K562 (cell line): ENCODE measurements around the gene CYBB. TPM values are rescaled to one million over a fixed set of nuclear protein-coding genes. Genes with fewer than 3 reads are reported as not detected.

ENCODE experiments used
- ATAC-seq: fragments of 200-7000 bp; cut with Tn5 transposase; 3 replicates; pipeline ENCODE4 v1.9.1; 2020; ENCODE audit warnings: moderate library complexity
- BruUV-seq: library from RNA; stranded (reverse); fragments of 400-500 nt; replicated peaks from 2 replicates; lab custom pipeline; 2021; lab: Mats Ljungman, UMichigan
- CTCF ChIA-PET: fragments of 300-600 bp; formaldehyde crosslinking; extraction: SDS; loops from one replicate; lab custom pipeline; 2021; ENCODE audit warnings: low intra/inter-chr PET ratio; lab: Yijun Ruan, JAX
- POLR2A ChIA-PET: fragments of 300-600, 350-650 bp; sonication (Branson Sonifier 250); formaldehyde crosslinking; extraction: SDS; loops from one replicate; lab custom pipeline; 2021; ENCODE audit warnings: antibody characterized with exemption, inconsistent platforms; lab: Yijun Ruan, JAX
- DNase-seq, 4 experiments: peaks; one replicate each; pipeline versions ENCODE4 v3.0.0 to v3.0.0-alpha.2; 2011 to 2018; ENCODE audit warnings: low spot score in 3 of 4, mixed read lengths in 3 of 4; ENCODE audit errors: extremely low read depth in 1 of 4
- FAIRE-seq: peaks from 2 replicates; lab custom pipeline; 2011; peaks lifted over from hg19 to GRCh38; lab: Jason Lieb, UNC
- H2AFZ ChIP-seq: 2 replicates; pipeline ENCODE4 v1.6.0; 2011; ENCODE audit warnings: low read depth, low read length, control low read depth, inconsistent platforms
- H3K27ac ChIP-seq: fragments of 200-600 bp; 3 replicates; pipeline ENCODE4 v1.8.0; 2011; ENCODE audit warnings: low read depth, mild to moderate bottlenecking, control low read depth, inconsistent platforms, low read length, moderate library complexity, mixed read lengths; ENCODE audit errors: extremely low read depth
- H3K27me3 ChIP-seq, 2 experiments: fragments of 300-600 bp in 1 of 2; 2 replicates in 1 of 2; 3 replicates in 1 of 2; pipeline versions ENCODE4 v1.6.0 to v1.8.0; 2011; ENCODE audit warnings: inconsistent platforms in 2 of 2, low read length in 2 of 2, mild to moderate bottlenecking in 1 of 2, mixed read lengths in 1 of 2, moderate library complexity in 1 of 2; ENCODE audit not compliant: control insufficient read depth in 2 of 2, insufficient read depth in 2 of 2
- H3K36me3 ChIP-seq: fragments of 300-600 bp; 3 replicates; pipeline ENCODE4 v1.8.0; 2011; ENCODE audit warnings: mild to moderate bottlenecking, low read length, inconsistent platforms; ENCODE audit not compliant: control insufficient read depth, insufficient read depth
- H3K4me1 ChIP-seq, 2 experiments: fragments of 200-600 bp in 1 of 2; replicated peaks in 1 of 2; 2 replicates in 1 of 2; 3 replicates in 1 of 2; pipeline versions ENCODE4 v1.5.1 to v1.8.0; 2011; ENCODE audit warnings: inconsistent platforms in 2 of 2, low read length in 2 of 2, mild to moderate bottlenecking in 1 of 2, mixed read lengths in 1 of 2, moderate library complexity in 1 of 2; ENCODE audit not compliant: control insufficient read depth in 2 of 2, insufficient read depth in 2 of 2
- H3K4me2 ChIP-seq: 2 replicates; pipeline ENCODE4 v1.6.1; 2011; ENCODE audit warnings: low read length, control low read depth, inconsistent platforms, mixed read lengths; ENCODE audit not compliant: insufficient read depth
- H3K4me3 ChIP-seq: fragments of 200-600 bp; sonication (generic), shearing (Covaris generic); 2 replicates; pipeline ENCODE4 v1.5.1; 2016; ENCODE audit warnings: control low read depth, inconsistent platforms
- H3K79me2 ChIP-seq: fragments of 200-600 bp; 3 replicates; pipeline ENCODE4 v1.8.0; 2011; ENCODE audit warnings: low read length, inconsistent platforms; ENCODE audit not compliant: control insufficient read depth, insufficient read depth
- H3K9ac ChIP-seq, 2 experiments: 2 replicates each; pipeline versions ENCODE4 v1.6.0 to v1.6.1; 2011; ENCODE audit warnings: low read depth in 2 of 2, low read length in 2 of 2, control low read depth in 1 of 2, inconsistent platforms in 1 of 2, mild to moderate bottlenecking in 1 of 2, mixed read lengths in 1 of 2; ENCODE audit not compliant: insufficient read depth in 1 of 2
- H3K9me1 ChIP-seq: one replicate; pipeline ENCODE4 v1.6.0; 2011; ENCODE audit warnings: inconsistent platforms, mild to moderate bottlenecking, low read length, moderate library complexity; ENCODE audit not compliant: control insufficient read depth, insufficient read depth
- H3K9me3 ChIP-seq: replicated peaks from 2 replicates; pipeline ENCODE4 v1.5.1; 2011; ENCODE audit warnings: low read depth, low read length, inconsistent platforms; ENCODE audit not compliant: control insufficient read depth, insufficient read depth
- H4K20me1 ChIP-seq: replicated peaks from 2 replicates; pipeline ENCODE4 v1.6.1; 2011; ENCODE audit warnings: low read length, inconsistent platforms, mixed read lengths; ENCODE audit not compliant: control insufficient read depth, insufficient read depth
- ESRRA ChIP-seq: fragments of 450-650 bp; IDR thresholded peaks from 2 replicates; pipeline ENCODE4 v1.6.1; 2014; ENCODE audit warnings: low read depth, mild to moderate bottlenecking, moderate library complexity, borderline replicate concordance
- NCOA2 ChIP-seq, 2 experiments: fragments of 450-650 bp; IDR thresholded peaks; 2 replicates each; pipeline ENCODE4 v1.6.1; 2018; ENCODE audit warnings: mild to moderate bottlenecking in 2 of 2, moderate library complexity in 1 of 2; ENCODE audit not compliant: partially characterized antibody in 2 of 2
- NR3C1 ChIP-seq: sonication (generic); formaldehyde crosslinking; IDR thresholded peaks from 2 replicates; pipeline ENCODE4 v1.8.1; 2022; ENCODE audit warnings: missing genetic modification reagents
- PHF8 ChIP-seq: fragments of 200-600 bp; sonication (generic); IDR thresholded peaks from 2 replicates; pipeline ENCODE4 v1.6.1; 2012; ENCODE audit warnings: mixed run types, mild to moderate bottlenecking, inconsistent platforms, low read length, moderate library complexity, borderline replicate concordance
- THRAP3 ChIP-seq: fragments of 450-650 bp; IDR thresholded peaks from 2 replicates; pipeline ENCODE4 v1.6.1; 2016; ENCODE audit warnings: mild to moderate bottlenecking, inconsistent platforms, borderline replicate concordance
- ZFP36 ChIP-seq: fragments of 150-350 bp; IDR thresholded peaks from 2 replicates; pipeline ENCODE4 v1.6.1; 2018; ENCODE audit warnings: low read length, low read depth; ENCODE audit not compliant: partially characterized antibody
- ZNF311 ChIP-seq: fragments of 250-450 bp; sonication (Bioruptor Pico); IDR thresholded peaks from 2 replicates; pipeline ENCODE4 v1.4.0; 2020; ENCODE audit warnings: mild to moderate bottlenecking, moderate library complexity
- ZNF324 ChIP-seq: fragments of 250-450 bp; sonication (Bioruptor Pico); IDR thresholded peaks from 2 replicates; pipeline ENCODE4 v1.4.0; 2020; ENCODE audit warnings: mild to moderate bottlenecking
- ZNF408 ChIP-seq: fragments of 250-450 bp; sonication (Bioruptor Pico); IDR thresholded peaks from 2 replicates; pipeline ENCODE4 v1.4.0; 2020; ENCODE audit warnings: low read depth, mild to moderate bottlenecking, moderate library complexity
- ZNF57 ChIP-seq: fragments of 450-650 bp; formaldehyde crosslinking; IDR thresholded peaks from 2 replicates; pipeline ENCODE4 v1.4.0; 2020; ENCODE audit warnings: mild to moderate bottlenecking, moderate library complexity
- WGBS: fragments of 100-300 bp; shearing (Covaris generic); methylation state at CpG from one replicate; pipeline ENCODE4 v1.1.6; 2016; ENCODE audit warnings: low coverage, mixed read lengths; ENCODE audit not compliant: insufficient coverage; ENCODE audit errors: missing lambda C conversion rate; 5-methylcytosine and 5-hydroxymethylcytosine counted together
- in situ Hi-C: fragments of 300-500 bp; cut with MboI; formaldehyde crosslinking; loops from 4 replicates; pipeline ENCODE4 v1.15.0; 2018; ENCODE audit warnings: inconsistent platforms, mixed read lengths
- intact Hi-C: fragments of 100-400 bp; cut with micrococcal nuclease; formaldehyde crosslinking; loops from 2 replicates; pipeline ENCODE4 v1.14.2; 2022
- polyA plus RNA-seq, 8 experiments: library from polyadenylated mRNA; depleted of rRNA in 4 of 8; stranded (reverse) in 5 of 8; unstranded in 3 of 8; fragments of >200 nt; fragmentation: Nextera tagmentation in 2 of 8; fragmentation: Illumina TruSeq in 1 of 8; extraction: Ambion mirVana in 2 of 8; extraction: Trizol in 1 of 8; gene quantifications; 2 replicates each; pipeline versions ENCODE4 v1.2.1 to v1.2.3, GENCODE V29; 2011 to 2014; ENCODE audit warnings: inconsistent platforms in 1 of 8, missing spikeins in 1 of 8
- total RNA-seq, 7 experiments: library from RNA; depleted of rRNA in 6 of 7; stranded (reverse); fragments of >200 nt in 6 of 7; fragmentation: Illumina TruSeq in 2 of 7; extraction: Trizol in 2 of 7; gene quantifications; 2 replicates each; pipeline versions ENCODE4 v1.2.1 to v1.2.3, GENCODE V29; 2011 to 2021; ENCODE audit warnings: low replicate concordance in 1 of 7
- TF ChIP-seq, protein P1 (sequence below): sonication (generic); formaldehyde crosslinking; IDR thresholded peaks from 2 replicates; pipeline ENCODE4 v1.8.0; 2022; ENCODE audit warnings: mild to moderate bottlenecking, low read depth, missing genetic modification reagents
- TF ChIP-seq, protein P2 (sequence below): fragments of 450-650 bp; IDR thresholded peaks from 2 replicates; pipeline ENCODE4 v1.6.1; 2016; ENCODE audit warnings: antibody characterized with exemption
- TF ChIP-seq, protein P3 (sequence below): sonication (generic); formaldehyde crosslinking; IDR thresholded peaks from 2 replicates; pipeline ENCODE4 v1.8.0; 2022; ENCODE audit warnings: mild to moderate bottlenecking, missing genetic modification reagents
- TF ChIP-seq, protein P4 (sequence below): fragments of 200-400 bp; formaldehyde crosslinking; IDR thresholded peaks from 2 replicates; pipeline ENCODE4 v1.6.1; 2017; ENCODE audit warnings: mild to moderate bottlenecking, low read depth, low read length, moderate library complexity
- TF ChIP-seq, protein P5 (sequence below): sonication (generic); formaldehyde crosslinking; IDR thresholded peaks from 2 replicates; pipeline ENCODE4 v1.9.0; 2022; ENCODE audit warnings: mild to moderate bottlenecking, missing genetic modification reagents
- TF ChIP-seq, protein P6 (sequence below): fragments of 250-450 bp; sonication (Bioruptor Pico); IDR thresholded peaks from 2 replicates; pipeline ENCODE4 v1.8.0; 2022; ENCODE audit warnings: inconsistent platforms

The CYBB gene
- total and polyA plus RNA-seq, 9 of the 15 experiments (the other 6 are each of a cell fraction or from before 2014, with no cell fraction given): 0.25 to 1.3 (median 0.74) TPM

DNA sequence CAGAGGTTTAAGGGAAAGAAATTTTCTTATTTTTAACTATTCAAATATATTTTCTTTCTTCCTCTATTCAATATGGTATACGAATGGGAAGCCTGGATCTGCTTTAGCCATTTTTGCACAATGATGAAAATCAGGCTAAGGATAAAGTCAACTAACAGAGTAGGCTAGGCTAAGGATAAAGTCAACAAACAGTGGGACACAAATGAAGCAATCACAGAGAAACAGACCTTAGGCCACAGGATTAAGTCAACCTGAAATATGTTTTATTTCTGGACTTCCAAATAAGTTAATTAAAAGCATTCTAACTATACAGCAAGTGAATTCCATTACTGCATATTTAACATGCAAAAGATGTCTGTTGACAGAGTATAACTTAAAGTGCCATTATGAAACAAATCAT, 50.5 kb downstream of the CYBB start:
- Histone ChIP-seq H3K9me3 (no peaks in the 10 kb centered on the region), H3K4me3 (no peak overlapping the region), H3K4me1 (no peaks in the 10 kb centered on the region), H3K36me3 (no peaks in the 10 kb centered on the region), H3K27ac (no peak overlapping the region), H4K20me1 (no peaks in the 10 kb centered on the region), H3K79me2 (no peaks in the 10 kb centered on the region), H3K9me1 (no peaks in the 10 kb centered on the region), H3K27me3 (no peaks in the 10 kb centered on the region), H3K9ac (no peak overlapping the region), H3K4me2 (no peak overlapping the region), H2AFZ (no peak overlapping the region)
- ATAC-seq (no peak), DNase-seq (no peak), FAIRE-seq (no peak)
- no TSS peak for BruUV-seq
- ChIA-PET POLR2A (no interaction called here), CTCF (no interaction called here)
- intact Hi-C loops (no loop called here), in situ Hi-C loops (no loop called here)
- 0% methylated on average over 1 of the region's 1 CpG for WGBS
- TF ChIP-seq ZNF311 (CRISPR knock-in tag) (no peak), PHF8 (no peak), NR3C1 (CRISPR knock-in tag) (no peak), ESRRA (no peak), NCOA2 (IDR thresholded peaks at IDR 0.05; ENCODE audit: partially characterized antibody in 2 of 2) (no peak), ZNF324 (CRISPR knock-in tag) (no peak), ZFP36 (no peak), ZNF408 (CRISPR knock-in tag) (no peak), THRAP3 (no peak), ZNF57 (CRISPR knock-in tag) (no peak)
- TF ChIP-seq, protein P1, sequence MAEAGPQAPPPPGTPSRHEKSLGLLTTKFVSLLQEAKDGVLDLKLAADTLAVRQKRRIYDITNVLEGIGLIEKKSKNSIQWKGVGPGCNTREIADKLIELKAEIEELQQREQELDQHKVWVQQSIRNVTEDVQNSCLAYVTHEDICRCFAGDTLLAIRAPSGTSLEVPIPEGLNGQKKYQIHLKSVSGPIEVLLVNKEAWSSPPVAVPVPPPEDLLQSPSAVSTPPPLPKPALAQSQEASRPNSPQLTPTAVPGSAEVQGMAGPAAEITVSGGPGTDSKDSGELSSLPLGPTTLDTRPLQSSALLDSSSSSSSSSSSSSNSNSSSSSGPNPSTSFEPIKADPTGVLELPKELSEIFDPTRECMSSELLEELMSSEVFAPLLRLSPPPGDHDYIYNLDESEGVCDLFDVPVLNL (CRISPR knock-in tag): no peak
- TF ChIP-seq, protein P2, sequence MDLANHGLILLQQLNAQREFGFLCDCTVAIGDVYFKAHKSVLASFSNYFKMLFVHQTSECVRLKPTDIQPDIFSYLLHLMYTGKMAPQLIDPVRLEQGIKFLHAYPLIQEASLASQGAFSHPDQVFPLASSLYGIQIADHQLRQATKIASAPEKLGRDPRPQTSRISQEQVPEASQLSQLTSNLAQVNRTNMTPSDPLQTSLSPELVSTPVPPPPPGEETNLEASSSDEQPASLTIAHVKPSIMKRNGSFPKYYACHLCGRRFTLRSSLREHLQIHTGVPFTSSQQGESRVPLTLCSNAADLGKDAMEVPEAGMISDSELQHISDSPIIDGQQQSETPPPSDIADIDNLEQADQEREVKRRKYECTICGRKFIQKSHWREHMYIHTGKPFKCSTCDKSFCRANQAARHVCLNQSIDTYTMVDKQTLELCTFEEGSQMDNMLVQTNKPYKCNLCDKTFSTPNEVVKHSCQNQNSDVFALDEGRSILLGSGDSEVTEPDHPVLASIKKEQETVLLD: no peak
- TF ChIP-seq, protein P3, sequence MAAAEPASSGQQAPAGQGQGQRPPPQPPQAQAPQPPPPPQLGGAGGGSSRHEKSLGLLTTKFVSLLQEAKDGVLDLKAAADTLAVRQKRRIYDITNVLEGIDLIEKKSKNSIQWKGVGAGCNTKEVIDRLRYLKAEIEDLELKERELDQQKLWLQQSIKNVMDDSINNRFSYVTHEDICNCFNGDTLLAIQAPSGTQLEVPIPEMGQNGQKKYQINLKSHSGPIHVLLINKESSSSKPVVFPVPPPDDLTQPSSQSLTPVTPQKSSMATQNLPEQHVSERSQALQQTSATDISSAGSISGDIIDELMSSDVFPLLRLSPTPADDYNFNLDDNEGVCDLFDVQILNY (CRISPR knock-in tag): no peak
- TF ChIP-seq, protein P4, sequence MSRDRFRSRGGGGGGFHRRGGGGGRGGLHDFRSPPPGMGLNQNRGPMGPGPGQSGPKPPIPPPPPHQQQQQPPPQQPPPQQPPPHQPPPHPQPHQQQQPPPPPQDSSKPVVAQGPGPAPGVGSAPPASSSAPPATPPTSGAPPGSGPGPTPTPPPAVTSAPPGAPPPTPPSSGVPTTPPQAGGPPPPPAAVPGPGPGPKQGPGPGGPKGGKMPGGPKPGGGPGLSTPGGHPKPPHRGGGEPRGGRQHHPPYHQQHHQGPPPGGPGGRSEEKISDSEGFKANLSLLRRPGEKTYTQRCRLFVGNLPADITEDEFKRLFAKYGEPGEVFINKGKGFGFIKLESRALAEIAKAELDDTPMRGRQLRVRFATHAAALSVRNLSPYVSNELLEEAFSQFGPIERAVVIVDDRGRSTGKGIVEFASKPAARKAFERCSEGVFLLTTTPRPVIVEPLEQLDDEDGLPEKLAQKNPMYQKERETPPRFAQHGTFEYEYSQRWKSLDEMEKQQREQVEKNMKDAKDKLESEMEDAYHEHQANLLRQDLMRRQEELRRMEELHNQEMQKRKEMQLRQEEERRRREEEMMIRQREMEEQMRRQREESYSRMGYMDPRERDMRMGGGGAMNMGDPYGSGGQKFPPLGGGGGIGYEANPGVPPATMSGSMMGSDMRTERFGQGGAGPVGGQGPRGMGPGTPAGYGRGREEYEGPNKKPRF: no peak
- TF ChIP-seq, protein P5, sequence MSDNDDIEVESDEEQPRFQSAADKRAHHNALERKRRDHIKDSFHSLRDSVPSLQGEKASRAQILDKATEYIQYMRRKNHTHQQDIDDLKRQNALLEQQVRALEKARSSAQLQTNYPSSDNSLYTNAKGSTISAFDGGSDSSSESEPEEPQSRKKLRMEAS (CRISPR knock-in tag): no peak
- TF ChIP-seq, protein P6, sequence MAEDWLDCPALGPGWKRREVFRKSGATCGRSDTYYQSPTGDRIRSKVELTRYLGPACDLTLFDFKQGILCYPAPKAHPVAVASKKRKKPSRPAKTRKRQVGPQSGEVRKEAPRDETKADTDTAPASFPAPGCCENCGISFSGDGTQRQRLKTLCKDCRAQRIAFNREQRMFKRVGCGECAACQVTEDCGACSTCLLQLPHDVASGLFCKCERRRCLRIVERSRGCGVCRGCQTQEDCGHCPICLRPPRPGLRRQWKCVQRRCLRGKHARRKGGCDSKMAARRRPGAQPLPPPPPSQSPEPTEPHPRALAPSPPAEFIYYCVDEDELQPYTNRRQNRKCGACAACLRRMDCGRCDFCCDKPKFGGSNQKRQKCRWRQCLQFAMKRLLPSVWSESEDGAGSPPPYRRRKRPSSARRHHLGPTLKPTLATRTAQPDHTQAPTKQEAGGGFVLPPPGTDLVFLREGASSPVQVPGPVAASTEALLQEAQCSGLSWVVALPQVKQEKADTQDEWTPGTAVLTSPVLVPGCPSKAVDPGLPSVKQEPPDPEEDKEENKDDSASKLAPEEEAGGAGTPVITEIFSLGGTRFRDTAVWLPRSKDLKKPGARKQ (CRISPR knock-in tag): no peak
